K562 (cell line): ENCODE measurements around the gene TNIP1. TPM values are rescaled to one million over a fixed set of nuclear protein-coding genes. Genes with fewer than 3 reads are reported as not detected.

ENCODE experiments used
- ATAC-seq: fragments of 200-7000 bp; cut with Tn5 transposase; 3 replicates; pipeline ENCODE4 v1.9.1; 2020; ENCODE audit warnings: moderate library complexity
- BruUV-seq: library from RNA; stranded (reverse); fragments of 400-500 nt; replicated peaks from 2 replicates; lab custom pipeline; 2021; lab: Mats Ljungman, UMichigan
- CTCF ChIA-PET: fragments of 300-600 bp; formaldehyde crosslinking; extraction: SDS; loops from one replicate; lab custom pipeline; 2021; ENCODE audit warnings: low intra/inter-chr PET ratio; lab: Yijun Ruan, JAX
- POLR2A ChIA-PET: fragments of 300-600, 350-650 bp; sonication (Branson Sonifier 250); formaldehyde crosslinking; extraction: SDS; loops from one replicate; lab custom pipeline; 2021; ENCODE audit warnings: antibody characterized with exemption, inconsistent platforms; lab: Yijun Ruan, JAX
- DNase-seq, 4 experiments: peaks; one replicate each; pipeline versions ENCODE4 v3.0.0 to v3.0.0-alpha.2; 2011 to 2018; ENCODE audit warnings: low spot score in 3 of 4, mixed read lengths in 3 of 4; ENCODE audit errors: extremely low read depth in 1 of 4
- FAIRE-seq: peaks from 2 replicates; lab custom pipeline; 2011; peaks lifted over from hg19 to GRCh38; lab: Jason Lieb, UNC
- H2AFZ ChIP-seq: 2 replicates; pipeline ENCODE4 v1.6.0; 2011; ENCODE audit warnings: low read depth, low read length, control low read depth, inconsistent platforms
- H3K27ac ChIP-seq: fragments of 200-600 bp; 3 replicates; pipeline ENCODE4 v1.8.0; 2011; ENCODE audit warnings: low read depth, mild to moderate bottlenecking, control low read depth, inconsistent platforms, low read length, moderate library complexity, mixed read lengths; ENCODE audit errors: extremely low read depth
- H3K27me3 ChIP-seq, 2 experiments: fragments of 300-600 bp in 1 of 2; 2 replicates in 1 of 2; 3 replicates in 1 of 2; pipeline versions ENCODE4 v1.6.0 to v1.8.0; 2011; ENCODE audit warnings: inconsistent platforms in 2 of 2, low read length in 2 of 2, mild to moderate bottlenecking in 1 of 2, mixed read lengths in 1 of 2, moderate library complexity in 1 of 2; ENCODE audit not compliant: control insufficient read depth in 2 of 2, insufficient read depth in 2 of 2
- H3K36me3 ChIP-seq: fragments of 300-600 bp; 3 replicates; pipeline ENCODE4 v1.8.0; 2011; ENCODE audit warnings: mild to moderate bottlenecking, low read length, inconsistent platforms; ENCODE audit not compliant: control insufficient read depth, insufficient read depth
- H3K4me1 ChIP-seq, 2 experiments: fragments of 200-600 bp in 1 of 2; replicated peaks in 1 of 2; 2 replicates in 1 of 2; 3 replicates in 1 of 2; pipeline versions ENCODE4 v1.5.1 to v1.8.0; 2011; ENCODE audit warnings: inconsistent platforms in 2 of 2, low read length in 2 of 2, mild to moderate bottlenecking in 1 of 2, mixed read lengths in 1 of 2, moderate library complexity in 1 of 2; ENCODE audit not compliant: control insufficient read depth in 2 of 2, insufficient read depth in 2 of 2
- H3K4me2 ChIP-seq: 2 replicates; pipeline ENCODE4 v1.6.1; 2011; ENCODE audit warnings: low read length, control low read depth, inconsistent platforms, mixed read lengths; ENCODE audit not compliant: insufficient read depth
- H3K4me3 ChIP-seq: fragments of 200-600 bp; sonication (generic), shearing (Covaris generic); 2 replicates; pipeline ENCODE4 v1.5.1; 2016; ENCODE audit warnings: control low read depth, inconsistent platforms
- H3K79me2 ChIP-seq: fragments of 200-600 bp; 3 replicates; pipeline ENCODE4 v1.8.0; 2011; ENCODE audit warnings: low read length, inconsistent platforms; ENCODE audit not compliant: control insufficient read depth, insufficient read depth
- H3K9ac ChIP-seq, 2 experiments: 2 replicates each; pipeline versions ENCODE4 v1.6.0 to v1.6.1; 2011; ENCODE audit warnings: low read depth in 2 of 2, low read length in 2 of 2, control low read depth in 1 of 2, inconsistent platforms in 1 of 2, mild to moderate bottlenecking in 1 of 2, mixed read lengths in 1 of 2; ENCODE audit not compliant: insufficient read depth in 1 of 2
- H3K9me1 ChIP-seq: one replicate; pipeline ENCODE4 v1.6.0; 2011; ENCODE audit warnings: inconsistent platforms, mild to moderate bottlenecking, low read length, moderate library complexity; ENCODE audit not compliant: control insufficient read depth, insufficient read depth
- H3K9me3 ChIP-seq: replicated peaks from 2 replicates; pipeline ENCODE4 v1.5.1; 2011; ENCODE audit warnings: low read depth, low read length, inconsistent platforms; ENCODE audit not compliant: control insufficient read depth, insufficient read depth
- H4K20me1 ChIP-seq: replicated peaks from 2 replicates; pipeline ENCODE4 v1.6.1; 2011; ENCODE audit warnings: low read length, inconsistent platforms, mixed read lengths; ENCODE audit not compliant: control insufficient read depth, insufficient read depth
- ELF2 ChIP-seq: fragments of 250-450 bp; sonication (Bioruptor Pico); IDR thresholded peaks from 2 replicates; pipeline ENCODE4 v1.5.0; 2021; ENCODE audit warnings: mild to moderate bottlenecking
- FOXJ3 ChIP-seq: sonication (generic); formaldehyde crosslinking; IDR thresholded peaks from 2 replicates; pipeline ENCODE4 v1.4.0; 2020; ENCODE audit warnings: mild to moderate bottlenecking, missing genetic modification reagents
- THAP7 ChIP-seq: fragments of 250-450 bp; sonication (Bioruptor Pico); IDR thresholded peaks from 2 replicates; pipeline ENCODE4 v1.5.0; 2021
- WGBS: fragments of 100-300 bp; shearing (Covaris generic); methylation state at CpG from one replicate; pipeline ENCODE4 v1.1.6; 2016; ENCODE audit warnings: low coverage, mixed read lengths; ENCODE audit not compliant: insufficient coverage; ENCODE audit errors: missing lambda C conversion rate; 5-methylcytosine and 5-hydroxymethylcytosine counted together
- in situ Hi-C: fragments of 300-500 bp; cut with MboI; formaldehyde crosslinking; loops from 4 replicates; pipeline ENCODE4 v1.15.0; 2018; ENCODE audit warnings: inconsistent platforms, mixed read lengths
- intact Hi-C: fragments of 100-400 bp; cut with micrococcal nuclease; formaldehyde crosslinking; loops from 2 replicates; pipeline ENCODE4 v1.14.2; 2022
- polyA plus RNA-seq, 8 experiments: library from polyadenylated mRNA; depleted of rRNA in 4 of 8; stranded (reverse) in 5 of 8; unstranded in 3 of 8; fragments of >200 nt; fragmentation: Nextera tagmentation in 2 of 8; fragmentation: Illumina TruSeq in 1 of 8; extraction: Ambion mirVana in 2 of 8; extraction: Trizol in 1 of 8; gene quantifications; 2 replicates each; pipeline versions ENCODE4 v1.2.1 to v1.2.3, GENCODE V29; 2011 to 2014; ENCODE audit warnings: inconsistent platforms in 1 of 8, missing spikeins in 1 of 8
- total RNA-seq, 7 experiments: library from RNA; depleted of rRNA in 6 of 7; stranded (reverse); fragments of >200 nt in 6 of 7; fragmentation: Illumina TruSeq in 2 of 7; extraction: Trizol in 2 of 7; gene quantifications; 2 replicates each; pipeline versions ENCODE4 v1.2.1 to v1.2.3, GENCODE V29; 2011 to 2021; ENCODE audit warnings: low replicate concordance in 1 of 7

Gene TNIP1
- total and polyA plus RNA-seq, 9 of the 15 experiments (the other 6 are each of a cell fraction or from before 2014, with no cell fraction given): 0.46 to 41.0 (median 24.6) TPM

GRCh38 chr5:151039665-151040064 is 41.2 kb downstream of the TNIP1 start:
- no peak overlapping the region for H2AFZ ChIP-seq
- H3K36me3 ChIP-seq: peaks cover 83% of the 10 kb centered on the region
- H3K79me2 ChIP-seq: no peaks in the 10 kb centered on the region
- H3K4me2 ChIP-seq: no peak overlapping the region
- intact Hi-C loops: no loop called here
- CTCF ChIA-PET: no interaction called here
- no peaks in the 10 kb centered on the region for H3K27me3 ChIP-seq
- H4K20me1 ChIP-seq: no peaks in the 10 kb centered on the region
- no peak overlapping the region for H3K27ac ChIP-seq
- WGBS: 90% methylated on average over 9 of the region's 9 CpGs
- no peak overlapping the region for H3K4me3 ChIP-seq
- no peak overlapping the region for H3K9ac ChIP-seq
- no peak for DNase-seq
- H3K9me1 ChIP-seq: peaks cover 5% of the 10 kb centered on the region
- no peak for FAIRE-seq
- POLR2A ChIA-PET: interaction anchor here (0.6 kb wide), 1 partner anchor 575 kb away, joined by 5 read pairs; no protein-coding TSS in a partner anchor
- ATAC-seq: no peak
- peaks cover 0 to 4% of the 10 kb centered on the region in 2 experiments; a peak in 1 of 5 replicates for H3K4me1 ChIP-seq
- H3K9me3 ChIP-seq: no peaks in the 10 kb centered on the region
- in situ Hi-C loops: no loop called here
- TF ChIP-seq THAP7 (CRISPR knock-in tag): no peak
- BruUV-seq: no TSS peak

GRCh38 chr5:151038801-151039238 is 42.0 kb downstream of the TNIP1 start:
- ChIA-PET POLR2A (interaction anchor here (0.7 to 1.1 kb wide), 2 partner anchors 9 to 22 kb away, joined by 3 to 4 read pairs; no protein-coding TSS in a partner anchor), CTCF (no interaction called here)
- FAIRE-seq (no peak), DNase-seq (no peak), ATAC-seq (no peak)
- peaks cover 5% of the 10 kb centered on the region for H3K9me1 ChIP-seq
- H3K4me2 ChIP-seq: no peak overlapping the region
- intact Hi-C loops (no loop called here), in situ Hi-C loops (no loop called here)
- TF ChIP-seq FOXJ3 (CRISPR knock-in tag): no peak
- no peak for TF ChIP-seq ELF2
- WGBS: 81% methylated on average over 5 of the region's 7 CpGs
- H3K79me2 ChIP-seq: no peaks in the 10 kb centered on the region
- H3K4me3 ChIP-seq: no peak overlapping the region
- no peak overlapping the region for H2AFZ ChIP-seq
- H3K27ac ChIP-seq: no peak overlapping the region
- H4K20me1 ChIP-seq: no peaks in the 10 kb centered on the region
- H3K4me1 ChIP-seq: peaks cover 0 to 4% of the 10 kb centered on the region in 2 experiments; a peak in 1 of 5 replicates
- H3K9me3 ChIP-seq: no peaks in the 10 kb centered on the region
- no peak overlapping the region for H3K9ac ChIP-seq
- BruUV-seq: no TSS peak
- H3K36me3 ChIP-seq: peaks cover 86% of the 10 kb centered on the region; the same call in 2 of the 3 replicates
- H3K27me3 ChIP-seq: no peaks in the 10 kb centered on the region
